ENCODE data around the gene FGD1. TPM values are rescaled to one million over a fixed set of nuclear protein-coding genes. Genes with fewer than 3 reads are reported as not detected.

Gene FGD1
- total RNA-seq, 1 experiment from 2014 or later = 20.3 TPM

DNA sequence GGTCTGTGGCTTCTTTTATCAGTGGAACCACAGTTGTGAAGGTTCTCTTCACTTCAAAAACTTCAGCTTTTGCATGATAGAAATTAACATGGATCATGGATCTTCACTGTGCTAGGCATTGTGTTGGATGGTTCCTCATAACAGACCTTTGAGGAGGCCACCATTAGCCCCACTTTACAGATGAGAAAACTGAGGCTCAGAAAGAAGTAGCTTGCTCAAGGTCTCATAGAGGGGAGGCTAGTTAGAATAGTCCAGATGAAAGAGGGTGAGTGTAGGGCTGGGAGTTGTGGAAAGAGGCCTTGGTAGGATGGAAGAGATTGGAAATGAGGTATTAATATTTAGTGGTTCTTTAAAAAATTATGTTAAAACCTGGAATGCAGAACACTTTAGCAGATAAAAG lies 53.2 kb downstream of the FGD1 start:
- CTCF ChIA-PET = no interaction called here
- intact Hi-C loops (cut with micrococcal nuclease; ENCODE audit: unreplicated experiment) = loop anchor here (5.0 kb wide), 3 partner anchors 90 to 400 kb away; partner anchors contain the start of genes GNL3L and PHF8
- POLR2A ChIA-PET (ENCODE audit: unreplicated experiment) = no interaction called here

GRCh38 chrX:54439960-54440871 lies 55.8 kb downstream of the FGD1 start, which contains the start of gene TSR2:
Gene TSR2, plus strand, starts transcription at chrX:54440404. Its CDS starts 18 bp downstream, at chrX:54440422.
- Histone ChIP-seq H3K4me2 (peak within 1 kb of the TSS; percentile 87), H3F3A (ENCODE audit: insufficient read depth, low read depth) (no peaks in the 10 kb centered on the region), H3K4me3 (peak within 1 kb of the TSS; percentile 83), H3K27me3 (ENCODE audit: insufficient read depth, low read depth) (no peaks in the 10 kb centered on the region), H3K79me2 (ENCODE audit: low read depth) (peaks cover 27% of the 10 kb centered on the region), H4K20me1 (ENCODE audit: insufficient read depth) (no peaks in the 10 kb centered on the region), H3K4me1 (replicated peaks; ENCODE audit: insufficient read depth) (peaks cover 8% of the 10 kb centered on the region), H3K9me3 (ENCODE audit: insufficient read depth, low read depth) (no peaks in the 10 kb centered on the region), H3K27ac (no peak within 1 kb of the TSS), H3K9me2 (ENCODE audit: insufficient read depth) (no peaks in the 10 kb centered on the region), H3K36me3 (ENCODE audit: low read depth) (no peaks in the 10 kb centered on the region), H2AFZ (peak within 1 kb of the TSS; percentile 95)
- intact Hi-C loops (cut with micrococcal nuclease; ENCODE audit: unreplicated experiment) = loop anchor here (2.0 to 5.0 kb wide), 4 partner anchors 92 to 398 kb away; partner anchors contain the start of genes FAM120C, GNL3L and PHF8
- TSS peak; percentile 44 for BruUV-seq (replicated peaks)
- TF ChIP-seq, protein P1, sequence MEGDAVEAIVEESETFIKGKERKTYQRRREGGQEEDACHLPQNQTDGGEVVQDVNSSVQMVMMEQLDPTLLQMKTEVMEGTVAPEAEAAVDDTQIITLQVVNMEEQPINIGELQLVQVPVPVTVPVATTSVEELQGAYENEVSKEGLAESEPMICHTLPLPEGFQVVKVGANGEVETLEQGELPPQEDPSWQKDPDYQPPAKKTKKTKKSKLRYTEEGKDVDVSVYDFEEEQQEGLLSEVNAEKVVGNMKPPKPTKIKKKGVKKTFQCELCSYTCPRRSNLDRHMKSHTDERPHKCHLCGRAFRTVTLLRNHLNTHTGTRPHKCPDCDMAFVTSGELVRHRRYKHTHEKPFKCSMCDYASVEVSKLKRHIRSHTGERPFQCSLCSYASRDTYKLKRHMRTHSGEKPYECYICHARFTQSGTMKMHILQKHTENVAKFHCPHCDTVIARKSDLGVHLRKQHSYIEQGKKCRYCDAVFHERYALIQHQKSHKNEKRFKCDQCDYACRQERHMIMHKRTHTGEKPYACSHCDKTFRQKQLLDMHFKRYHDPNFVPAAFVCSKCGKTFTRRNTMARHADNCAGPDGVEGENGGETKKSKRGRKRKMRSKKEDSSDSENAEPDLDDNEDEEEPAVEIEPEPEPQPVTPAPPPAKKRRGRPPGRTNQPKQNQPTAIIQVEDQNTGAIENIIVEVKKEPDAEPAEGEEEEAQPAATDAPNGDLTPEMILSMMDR (conservative IDR thresholded peaks at IDR 0.05) = peak; percentile 23; the same call in 1 of the 2 replicates
- TF ChIP-seq EZH2 (IDR thresholded peaks at IDR 0.05; ENCODE audit: low read depth) = no peak
- CTCF ChIA-PET = interaction anchor here (0.5 kb wide), 2 partner anchors 347 to 614 kb away, joined by 7 read pairs; no protein-coding TSS in a partner anchor
- POLR2A ChIA-PET (ENCODE audit: unreplicated experiment) = no interaction called here
- peak; percentile 76 to 80 for DNase-seq

More for the DNA sequence above, 53.2 kb downstream of the FGD1 start:
- Histone ChIP-seq H4K20me1 (ENCODE audit: insufficient read depth) (no peaks in the 10 kb centered on the region), H3K4me2 (no peak overlapping the region), H3F3A (ENCODE audit: insufficient read depth, low read depth) (no peaks in the 10 kb centered on the region), H3K9me2 (ENCODE audit: insufficient read depth) (no peaks in the 10 kb centered on the region), H3K27me3 (ENCODE audit: insufficient read depth, low read depth) (no peaks in the 10 kb centered on the region), H3K79me2 (ENCODE audit: low read depth) (peaks cover 27% of the 10 kb centered on the region), H3K9me3 (ENCODE audit: insufficient read depth, low read depth) (no peaks in the 10 kb centered on the region), H2AFZ (no peak overlapping the region), H3K4me3 (no peak overlapping the region), H3K4me1 (replicated peaks; ENCODE audit: insufficient read depth) (peaks cover 8% of the 10 kb centered on the region), H3K27ac (no peak overlapping the region), H3K36me3 (ENCODE audit: low read depth) (no peaks in the 10 kb centered on the region)
- no peak for DNase-seq
- TF ChIP-seq, protein P1 (conservative IDR thresholded peaks at IDR 0.05) = no peak
- no peak for TF ChIP-seq EZH2 (IDR thresholded peaks at IDR 0.05; ENCODE audit: low read depth)
- BruUV-seq (replicated peaks) = no TSS peak

DNA sequence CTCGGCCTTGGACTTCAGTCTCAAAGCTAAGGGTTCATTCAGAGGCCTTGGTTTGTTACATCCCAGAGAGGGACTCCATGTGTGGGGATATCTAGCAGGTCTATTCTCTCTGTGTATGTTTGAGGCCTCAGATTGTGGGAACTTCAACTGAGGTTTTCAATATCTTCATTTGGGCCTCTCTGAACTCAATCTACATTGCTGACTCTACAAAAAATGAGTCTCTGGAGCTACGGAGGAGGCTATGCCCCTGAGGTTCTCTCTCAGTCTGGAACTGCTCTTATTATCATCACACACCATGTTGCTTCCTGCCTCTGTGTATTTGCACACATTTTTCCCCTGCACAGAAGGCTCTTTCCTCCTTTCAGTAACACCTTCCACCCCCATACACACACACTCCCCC lies 60.9 kb downstream of the FGD1 start:
- Histone ChIP-seq H3K79me2 (ENCODE audit: low read depth) (no peaks in the 10 kb centered on the region), H2AFZ (no peak overlapping the region), H4K20me1 (ENCODE audit: insufficient read depth) (no peaks in the 10 kb centered on the region), H3K27me3 (ENCODE audit: insufficient read depth, low read depth) (0 out of 2 replicates have a peak, but pooled peaks cover 3% of the 10 kb centered on the region), H3K9me3 (ENCODE audit: insufficient read depth, low read depth) (no peaks in the 10 kb centered on the region), H3F3A (ENCODE audit: insufficient read depth, low read depth) (no peaks in the 10 kb centered on the region), H3K9me2 (ENCODE audit: insufficient read depth) (no peaks in the 10 kb centered on the region), H3K4me2 (no peak overlapping the region), H3K27ac (no peak overlapping the region), H3K4me1 (replicated peaks; ENCODE audit: insufficient read depth) (no peaks in the 10 kb centered on the region), H3K36me3 (ENCODE audit: low read depth) (no peaks in the 10 kb centered on the region), H3K4me3 (no peak overlapping the region)
- no TSS peak for BruUV-seq (replicated peaks)
- intact Hi-C loops (cut with micrococcal nuclease; ENCODE audit: unreplicated experiment) = no loop called here
- TF ChIP-seq, protein P1 (conservative IDR thresholded peaks at IDR 0.05) = no peak
- no peak for TF ChIP-seq EZH2 (IDR thresholded peaks at IDR 0.05; ENCODE audit: low read depth)
- ChIA-PET POLR2A (ENCODE audit: unreplicated experiment) (no interaction called here), CTCF (no interaction called here)
- DNase-seq = no peak
